GM12891 (cell line): ENCODE results near the gene SCAMP1.

ENCODE experiments used
- POLR2A ChIP-seq: IDR thresholded peaks from 2 replicates; pipeline ENCODE4 v1.6.1; 2011; ENCODE audit warnings: low read depth, low read length, control low read depth
- POLR2AphosphoS5 ChIP-seq: IDR thresholded peaks from 2 replicates; pipeline ENCODE4 v1.6.1; 2011; ENCODE audit warnings: low read depth, low read length, control low read depth
- SPI1 ChIP-seq: IDR thresholded peaks from 2 replicates; pipeline ENCODE4 v1.6.1; 2011; ENCODE audit warnings: low read depth, low read length, control low read depth
- TAF1 ChIP-seq: IDR thresholded peaks from 2 replicates; pipeline ENCODE4 v1.6.1; 2011; ENCODE audit warnings: low read depth, low read length, control low read depth

DNA sequence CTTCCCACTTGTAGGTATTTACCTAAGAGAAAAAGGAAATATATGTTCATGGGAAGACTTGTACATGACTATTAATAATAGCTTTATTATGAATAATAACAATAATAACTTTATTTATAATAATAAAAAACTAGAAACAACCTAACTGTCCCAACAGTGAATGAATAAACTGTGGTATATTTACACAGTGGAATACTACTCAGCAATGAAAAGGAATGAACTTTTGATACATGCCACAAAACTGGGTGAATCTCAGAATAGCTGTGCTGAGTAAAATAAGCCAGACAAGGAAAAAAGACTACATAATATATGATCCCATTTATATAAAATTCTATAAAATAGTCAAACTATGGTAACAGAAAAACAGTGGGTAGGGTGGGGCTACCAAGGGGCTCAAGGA is 88.7 kb downstream of the SCAMP1 start:
- TF ChIP-seq TAF1 (no peak), POLR2AphosphoS5 (no peak), POLR2A (no peak), SPI1 (no peak)
